Spleen (tissue), 11 donors: Measurements from ENCODE around the gene MAGI2. TPM values are rescaled to one million over a fixed set of nuclear protein-coding genes. Genes with fewer than 3 reads are reported as not detected.
"Not testable (repeated sequence)": the region's sequence is repeated elsewhere in the genome, so short reads cannot be mapped to it uniquely, and the experiment has no call there.

Source experiments
- DNase-seq: peaks from one replicate; pipeline ENCODE4 v3.0.0-alpha.2; 2020
- H3K27ac ChIP-seq, 8 donors: fragments of 200-600 bp; sonication (generic) in 7 of 8; 1 replicate in 4 of 8; 2 replicates in 4 of 8; pipeline versions ENCODE4 v1.5.0 to v1.8.0; 2016 to 2021; ENCODE audit warnings: inconsistent platforms in 4 of 8, mild to moderate bottlenecking in 4 of 8, moderate library complexity in 1 of 8
- H3K27me3 ChIP-seq, 7 donors: fragments of 200-600 bp; sonication (generic) in 6 of 7; replicated peaks in 1 of 7; 1 replicate in 4 of 7; 2 replicates in 3 of 7; pipeline versions ENCODE4 v1.5.0 to v1.8.0; 2016 to 2021; ENCODE audit warnings: inconsistent platforms in 3 of 7, mild to moderate bottlenecking in 1 of 7
- H3K36me3 ChIP-seq, 6 donors: fragments of 200-600 bp; sonication (generic) in 5 of 6; 1 replicate in 4 of 6; 2 replicates in 2 of 6; pipeline versions ENCODE4 v1.5.0 to v1.8.0; 2016 to 2021; ENCODE audit warnings: inconsistent platforms in 2 of 6
- H3K4me1 ChIP-seq, 6 donors: fragments of 200-600 bp; sonication (generic) in 5 of 6; 1 replicate in 3 of 6; 2 replicates in 3 of 6; pipeline versions ENCODE4 v1.5.0 to v1.8.0; 2016 to 2021; ENCODE audit warnings: inconsistent platforms in 3 of 6
- H3K4me3 ChIP-seq, 8 donors: fragments of 200-600 bp; sonication (generic) in 7 of 8; 1 replicate in 4 of 8; 2 replicates in 4 of 8; pipeline versions ENCODE4 v1.5.0 to v1.8.0; 2016 to 2021; ENCODE audit warnings: inconsistent platforms in 4 of 8, mild to moderate bottlenecking in 4 of 8, moderate library complexity in 2 of 8
- H3K9me3 ChIP-seq, 8 donors: fragments of 200-600 bp; sonication (generic) in 7 of 8; 1 replicate in 4 of 8; 2 replicates in 4 of 8; pipeline versions ENCODE4 v1.5.0 to v1.8.0; 2016 to 2021; ENCODE audit warnings: inconsistent platforms in 4 of 8
- CTCF ChIP-seq, 11 experiments: fragments of 200-600 bp in 7 of 11; fragments of 450-650 bp in 4 of 11; sonication (generic) in 4 of 11; IDR thresholded peaks in 8 of 11; conservative IDR thresholded peaks in 3 of 11; 1 replicate in 7 of 11; 2 replicates in 4 of 11; pipeline versions ENCODE4 v1.4.0 to v1.8.0; 2016 to 2021; ENCODE audit warnings: antibody characterized with exemption in 11 of 11, inconsistent platforms in 4 of 11, mild to moderate bottlenecking in 1 of 11
- POLR2A ChIP-seq, 3 donors: fragments of 450-650 bp; IDR thresholded peaks; one replicate each; pipeline ENCODE4 v1.5.1; 2017; ENCODE audit warnings: antibody characterized with exemption in 3 of 3, mild to moderate bottlenecking in 1 of 3
- POLR2AphosphoS5 ChIP-seq, 3 donors: sonication (generic); formaldehyde crosslinking; IDR thresholded peaks; one replicate each; pipeline ENCODE4 v1.5.1; 2017; ENCODE audit warnings: antibody characterized with exemption in 3 of 3
- WGBS, 5 donors: extraction: QIAGEN DNeasy Blood & Tissue Kit in 3 of 5; methylation state at CpG; one replicate each; pipeline versions ENCODE4 v1.1.5 to v1.1.7; 2013 to 2018; 5-methylcytosine and 5-hydroxymethylcytosine counted together
- intact Hi-C: fragments of 100-400 bp; cut with DNase I; formaldehyde crosslinking; loops from one replicate; pipeline ENCODE4 v1.15.0; 2023; ENCODE audit warnings: low total_unique reads
- polyA plus RNA-seq, 3 donors: library from polyadenylated mRNA; stranded (reverse); fragments of 200-250 nt; gene quantifications; one replicate each; pipeline ENCODE4 v1.2.1, GENCODE V29; 2013
- total RNA-seq, 7 donors: library from RNA; depleted of rRNA in 3 of 7; stranded (reverse); fragments of >200 nt in 3 of 7; fragmentation: NEBNext Ultra II Directional in 4 of 7; extraction: Animal tissue kit (Norgen Biotek cat#: 25700) in 4 of 7; gene quantifications; one replicate each; pipeline versions ENCODE4 v1.1.0 to v1.2.1, GENCODE V29; 2016 to 2021
- donor health status: healthy with polysubstance abuse.
- donor health status: DM: no; HTN: no; CAD: no; lungs with moderate emphysema.
- donor health status: DM: no; HTN: no; CAD: no.
- donor health status: Bipolar disorder and iron deficiency.
- donor health status: healthy.
- donor health status: DM: no; HTN: no; CAD: no.
- donor health status: DM: yes; HTN: yes; CAD: no.

The MAGI2 gene
- total and polyA plus RNA-seq, 10 donors = 0.74 to 18.1 (median 11.1) TPM

DNA sequence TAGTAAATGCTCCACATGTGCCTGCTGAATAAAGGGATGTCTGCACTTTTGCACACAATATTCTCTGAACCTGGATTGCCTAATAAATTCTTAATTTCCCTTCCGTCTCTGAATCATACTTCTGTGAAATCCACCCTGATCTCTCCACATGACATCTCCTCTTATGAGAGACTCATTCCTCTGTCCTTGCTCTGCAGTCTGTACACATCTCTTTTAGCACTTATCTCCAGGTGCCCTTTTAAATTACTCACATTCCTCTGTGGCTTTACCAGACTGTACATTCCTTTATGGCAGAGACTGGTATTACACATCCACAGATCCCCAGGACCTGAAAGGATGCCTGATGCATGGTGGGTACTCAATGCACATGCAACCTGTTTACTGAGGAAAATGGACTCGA lies 1127.3 kb downstream of the MAGI2 start:
- TF ChIP-seq POLR2A (IDR thresholded peaks at IDR 0.05) = no peak
- TF ChIP-seq CTCF (IDR thresholded peaks at IDR 0.05 in 8 of 11, conservative IDR thresholded peaks at IDR 0.05 in 3 of 11) = no peak
- no peak for TF ChIP-seq POLR2AphosphoS5 (IDR thresholded peaks at IDR 0.05)
- no peak overlapping the region for H3K4me3 ChIP-seq
- H3K4me1 ChIP-seq = no peaks in the 10 kb centered on the region
- no peaks in the 10 kb centered on the region for H3K27me3 ChIP-seq
- no peaks in the 10 kb centered on the region for H3K36me3 ChIP-seq
- DNase-seq = no peak
- H3K27ac ChIP-seq = no peak overlapping the region
- intact Hi-C loops = no loop called here
- H3K9me3 ChIP-seq = peaks cover 0 to 12% (median 0%) of the 10 kb centered on the region in 8 donors
- WGBS, 5 donors = 78 to 93% (median 84%) methylated on average over 2 of the region's 2 CpGs

GRCh38 chr7:78323118-78323517 lies 1130.3 kb downstream of the MAGI2 start:
- DNase-seq = no peak
- Histone ChIP-seq H3K4me1 (no peaks in the 10 kb centered on the region), H3K9me3 (peaks cover 0 to 12% (median 0%) of the 10 kb centered on the region in 8 donors), H3K27me3 (no peaks in the 10 kb centered on the region), H3K4me3 (no peak overlapping the region), H3K27ac (no peak overlapping the region), H3K36me3 (no peaks in the 10 kb centered on the region)
- intact Hi-C loops = no loop called here
- WGBS, 5 donors = 48 to 78% (median 61%) methylated on average over 1 of the region's 1 CpG
- no peak for TF ChIP-seq CTCF (IDR thresholded peaks at IDR 0.05 in 8 of 11, conservative IDR thresholded peaks at IDR 0.05 in 3 of 11)
- TF ChIP-seq POLR2A (IDR thresholded peaks at IDR 0.05) = no peak
- TF ChIP-seq POLR2AphosphoS5 (IDR thresholded peaks at IDR 0.05) = no peak

- intact Hi-C loops, H3K27me3 ChIP-seq, DNase-seq, H3K36me3 ChIP-seq, H3K4me1 ChIP-seq, H3K27ac ChIP-seq, H3K4me3 ChIP-seq: not testable (repeated sequence)
- peaks cover 0 to 12% (median 0%) of the 10 kb centered on the region in 8 donors for H3K9me3 ChIP-seq
- 82 to 96% (median 94%) methylated on average over 5 of the region's 5 CpGs for WGBS, 5 donors
These were observed 1131.2 kb downstream of the MAGI2 start for GRCh38 chr7:78322231-78322630.

DNA sequence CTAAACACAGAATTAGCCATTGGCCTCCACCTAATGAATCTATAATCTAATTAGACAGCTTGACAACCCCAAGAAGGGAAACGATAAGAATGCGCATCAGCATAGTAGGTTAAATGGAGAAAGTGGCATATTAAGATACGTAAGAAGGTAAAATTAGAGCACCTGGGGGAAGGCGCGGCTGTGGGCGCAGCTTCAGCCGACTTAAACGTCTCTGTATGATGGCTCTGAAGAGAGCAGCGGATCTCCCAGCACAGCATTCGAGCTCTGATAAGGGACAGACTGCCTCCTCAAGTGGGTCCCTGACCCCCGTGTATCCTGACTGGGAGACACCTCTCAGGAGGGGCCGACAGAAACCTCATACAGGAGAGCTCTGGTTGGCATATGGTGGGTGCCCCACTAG lies 1136.1 kb downstream of the MAGI2 start:
- Histone ChIP-seq H3K27ac (no peak overlapping the region), H3K4me3 (no peak overlapping the region), H3K27me3 (no peaks in the 10 kb centered on the region), H3K4me1 (no peaks in the 10 kb centered on the region), H3K36me3 (no peaks in the 10 kb centered on the region), H3K9me3 (peaks cover 0 to 10% (median 0%) of the 10 kb centered on the region in 8 donors)
- intact Hi-C loops = no loop called here
- TF ChIP-seq POLR2AphosphoS5 (IDR thresholded peaks at IDR 0.05) = no peak
- no peak for TF ChIP-seq POLR2A (IDR thresholded peaks at IDR 0.05)
- no peak for TF ChIP-seq CTCF (IDR thresholded peaks at IDR 0.05 in 8 of 11, conservative IDR thresholded peaks at IDR 0.05 in 3 of 11)
- DNase-seq = no peak
- 77 to 94% (median 86%) methylated on average over 12 of the region's 12 CpGs for WGBS, 5 donors

DNA sequence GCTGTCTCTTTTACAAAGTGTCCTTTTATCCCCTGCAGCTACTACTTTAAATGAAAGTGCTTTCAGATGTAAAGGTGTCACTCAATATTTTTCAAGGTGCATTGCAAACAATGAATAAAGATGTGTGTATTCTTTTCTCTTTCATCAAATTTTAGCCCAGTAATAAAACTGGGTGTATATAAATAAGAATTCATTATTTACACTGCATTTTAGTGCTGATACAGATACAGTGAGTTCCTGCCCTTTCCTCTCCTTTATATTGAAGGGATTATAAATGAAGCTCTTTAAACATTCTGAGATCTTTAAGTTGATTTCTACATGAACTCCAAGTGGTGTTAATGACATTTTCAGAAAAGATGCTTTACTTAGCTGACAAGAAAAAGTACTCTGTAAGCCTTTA lies 1137.4 kb downstream of the MAGI2 start:
- no peaks in the 10 kb centered on the region for H3K27me3 ChIP-seq
- intact Hi-C loops = no loop called here
- H3K9me3 ChIP-seq = no peaks in the 10 kb centered on the region
- no peaks in the 10 kb centered on the region for H3K4me1 ChIP-seq
- TF ChIP-seq POLR2A (IDR thresholded peaks at IDR 0.05) (no peak), POLR2AphosphoS5 (IDR thresholded peaks at IDR 0.05) (no peak), CTCF (IDR thresholded peaks at IDR 0.05 in 8 of 11, conservative IDR thresholded peaks at IDR 0.05 in 3 of 11) (no peak)
- no peak for DNase-seq
- no peak overlapping the region for H3K4me3 ChIP-seq
- H3K36me3 ChIP-seq = no peaks in the 10 kb centered on the region
- H3K27ac ChIP-seq = no peak overlapping the region
